Upper lobe of left lung (tissue), 4 donors: ENCODE measurements around the gene SPDYE3.
"Not testable (repeated sequence)": the region's sequence is repeated elsewhere in the genome, so short reads cannot be mapped to it uniquely, and the experiment has no call there.

Source experiments
- CTCF ChIP-seq, 6 experiments: fragments of 450-650 bp in 4 of 6; fragments of 200-600 bp in 2 of 6; sonication (generic) in 2 of 6; IDR thresholded peaks; one replicate each; pipeline ENCODE4 v1.5.1; 2016 to 2019; ENCODE audit warnings: antibody characterized with exemption in 6 of 6
- POLR2A ChIP-seq, 4 donors: fragments of 450-650 bp; IDR thresholded peaks; one replicate each; pipeline ENCODE4 v1.5.1; 2016 to 2017; ENCODE audit warnings: antibody characterized with exemption in 4 of 4, mild to moderate bottlenecking in 2 of 4
- POLR2AphosphoS5 ChIP-seq, 2 donors: sonication (generic); formaldehyde crosslinking; IDR thresholded peaks; one replicate each; pipeline ENCODE4 v1.5.1; 2017; ENCODE audit warnings: antibody characterized with exemption in 2 of 2

- not testable (repeated sequence) for TF ChIP-seq CTCF, POLR2A, POLR2AphosphoS5 (IDR thresholded peaks at IDR 0.05)
These were observed 15.3 kb upstream of the SPDYE3 start for GRCh38 chr7:100292162-100292561.
